Measurements from ENCODE around the gene CNGA3.

- TF ChIP-seq EZH2phosphoT487 (IDR thresholded peaks at IDR 0.05; ENCODE audit: insufficient read depth, low read depth) (no peak), EZH2 (IDR thresholded peaks at IDR 0.05; ENCODE audit: insufficient read depth, poor library complexity, severe bottlenecking) (no peak)
Measured at GRCh38 chr2:98374958-98375570, 28.8 kb downstream of the CNGA3 start.
